Activated B cell treated with CpG ODN at 0.5 μM for 24 hours (primary cell): Measurements from ENCODE around the gene DNM2. TPM values are rescaled to one million over a fixed set of nuclear protein-coding genes. Genes with fewer than 3 reads are reported as not detected.

Source experiments
- ATAC-seq: fragments of 200-7000 bp; cut with Tn5 transposase; one replicate; pipeline ENCODE4 v1.10.0; 2021; ENCODE audit warnings: low read depth, mild to moderate bottlenecking, moderate library complexity
- CTCF ChIA-PET: fragments of 350-600 bp; sonication (Branson Sonifier 250); formaldehyde crosslinking; loops from one replicate; lab custom pipeline; 2021; ENCODE audit warnings: antibody characterized with exemption; lab: Charles Lee
- POLR2A ChIA-PET: fragments of 350-600 bp; sonication (Branson Sonifier 250); formaldehyde crosslinking; loops from one replicate; lab custom pipeline; 2021; ENCODE audit warnings: antibody characterized with exemption; lab: Charles Lee
- DNase-seq: peaks from one replicate; pipeline ENCODE4 v3.0.0; 2022
- H3K27ac Mint-ChIP-seq: one replicate; pipeline ENCODE4 v1.8.0; 2020; ENCODE audit warnings: mixed read lengths
- H3K27me3 Mint-ChIP-seq: one replicate; pipeline ENCODE4 v1.8.0; 2021; ENCODE audit warnings: mixed read lengths
- H3K36me3 Mint-ChIP-seq: one replicate; pipeline ENCODE4 v1.8.0; 2021; ENCODE audit warnings: low read depth, mixed read lengths
- H3K4me1 Mint-ChIP-seq: one replicate; pipeline ENCODE4 v1.8.0; 2021; ENCODE audit warnings: mixed read lengths
- H3K4me3 Mint-ChIP-seq: one replicate; pipeline ENCODE4 v1.8.0; 2020; ENCODE audit warnings: mild to moderate bottlenecking, mixed read lengths
- H3K9me3 Mint-ChIP-seq: one replicate; pipeline ENCODE4 v1.8.0; 2020; ENCODE audit warnings: mixed read lengths
- CTCF ChIP-seq: fragments of 200-600 bp; IDR thresholded peaks from one replicate; pipeline ENCODE4 v1.8.0; 2022; ENCODE audit warnings: antibody characterized with exemption, mild to moderate bottlenecking
- intact Hi-C: fragments of 100-400 bp; cut with micrococcal nuclease; formaldehyde crosslinking; loops from one replicate; pipeline ENCODE4 v1.15.1; 2024
- total RNA-seq: library from RNA; stranded (reverse); gene quantifications from 2 replicates; pipeline ENCODE4 v1.2.3, GENCODE V29; 2022

DNM2 gene
- total RNA-seq, 1 donor from 2014 or later = 257 TPM

- peak overlapping the region; percentile 55 for H3K4me3 Mint-ChIP-seq
- no peaks in the 10 kb centered on the region for H3K27me3 Mint-ChIP-seq
- no peak for TF ChIP-seq CTCF
- H3K36me3 Mint-ChIP-seq = peaks cover 4% of the 10 kb centered on the region
- intact Hi-C loops = loop anchor here (1.0 to 10.0 kb wide), 4 partner anchors 50 to 773 kb away; partner anchors contain the start of genes ANGPTL6, CDKN2D, KRI1 and ODAD3
- peak; percentile 13 for ATAC-seq
- peaks cover 39% of the 10 kb centered on the region for H3K4me1 Mint-ChIP-seq
- DNase-seq = no peak
- ChIA-PET CTCF (no interaction called here), POLR2A (interaction anchor here (0.6 to 1.2 kb wide), 2 partner anchors 123 to 147 kb away, joined by 3 to 6 read pairs; no protein-coding TSS in a partner anchor)
- H3K9me3 Mint-ChIP-seq = no peaks in the 10 kb centered on the region
- peak overlapping the region; percentile 84 for H3K27ac Mint-ChIP-seq
Measured at GRCh38 chr19:10878253-10878652, 160.4 kb downstream of the DNM2 start.

Other genes starting within 250 kb of the DNM2 start
- gene KEAP1, start 214.7 kb upstream of the DNM2 start, total RNA-seq = 38.9 and 48.0 TPM in 2 replicates
- gene S1PR5, start 200.6 kb upstream of the DNM2 start, total RNA-seq = 0.12 TPM in 1 of 2 replicates, not detected in the other
- 37.8 and 39.1 TPM in 2 replicates for gene ATG4D, start 174.2 kb upstream of the DNM2 start, total RNA-seq
- 44.7 and 48.1 TPM in 2 replicates for gene KRI1, start 152.1 kb upstream of the DNM2 start, total RNA-seq
- gene CDKN2D, start 149.1 kb upstream of the DNM2 start, total RNA-seq = 10.1 and 10.9 TPM in 2 replicates
- gene AP1M2, start 130.8 kb upstream of the DNM2 start, total RNA-seq = not detected in 2 replicates
- gene SLC44A2, start 92.5 kb upstream of the DNM2 start, total RNA-seq = 195 and 213 TPM in 2 replicates
- gene ILF3, start 63.7 kb upstream of the DNM2 start, total RNA-seq = 373 and 399 TPM in 2 replicates
- 69.4 and 74.9 TPM in 2 replicates for gene QTRT1, start 16.6 kb upstream of the DNM2 start, total RNA-seq
- 11.9 and 15.7 TPM in 2 replicates for gene TMED1, start 118.1 kb downstream of the DNM2 start, total RNA-seq
- 0.62 and 1.0 TPM in 2 replicates for gene C19orf38, start 130.3 kb downstream of the DNM2 start, total RNA-seq
- gene CARM1, start 153.5 kb downstream of the DNM2 start, total RNA-seq = 32.3 and 39.1 TPM in 2 replicates
- gene YIPF2, start 210.6 kb downstream of the DNM2 start, total RNA-seq = 23.0 and 23.9 TPM in 2 replicates
- gene TIMM29, start 210.7 kb downstream of the DNM2 start, total RNA-seq = 16.6 and 19.5 TPM in 2 replicates
- 85.1 and 93.6 TPM in 2 replicates for gene SMARCA4, start 243.0 kb downstream of the DNM2 start, total RNA-seq